OCI-LY3 (cell line): Measurements from ENCODE around the gene ADAMTS2.

Experiments
- CTCF ChIP-seq: fragments of 200-600, 300-600 bp; sonication (generic); IDR thresholded peaks from 2 replicates; pipeline ENCODE4 v1.5.1; 2014; ENCODE audit warnings: antibody characterized with exemption, low read length, low read depth
- EZH2phosphoT487 ChIP-seq: fragments of 200-600 bp; shearing (Covaris generic); IDR thresholded peaks from 2 replicates; pipeline ENCODE4 v1.6.1; 2018; ENCODE audit warnings: antibody characterized with exemption, mixed run types, low read depth

DNA sequence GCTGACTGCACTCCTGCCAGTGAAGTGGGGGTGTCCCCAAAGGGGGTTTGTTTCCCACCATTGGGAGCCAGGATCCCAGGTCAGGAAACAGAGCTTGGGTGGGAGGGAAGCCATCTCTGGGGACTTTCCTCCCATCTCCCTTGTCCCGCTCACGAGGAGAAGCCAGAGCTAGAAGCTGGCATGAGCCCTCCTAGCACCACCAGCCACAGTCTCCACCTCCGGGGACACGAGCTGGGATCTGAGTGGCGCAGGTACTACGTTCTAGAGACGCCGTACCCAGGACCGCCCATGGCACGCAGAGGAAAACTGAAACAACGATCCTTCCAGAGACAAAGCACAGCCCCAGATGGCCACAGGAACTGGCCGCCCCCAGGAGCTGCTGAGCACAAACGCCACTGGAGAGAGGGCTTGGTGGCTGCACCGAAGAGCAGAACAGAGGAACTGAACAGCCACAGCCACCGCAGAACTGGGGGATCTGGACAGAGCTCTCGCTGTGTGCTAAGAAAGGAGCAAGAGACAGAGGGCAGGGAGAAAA lies 29.8 kb downstream of the ADAMTS2 start:
- TF ChIP-seq CTCF (no peak), EZH2phosphoT487 (no peak)
